C4-2B (cell line): ENCODE results near the gene ZNF609.
"Not testable (repeated sequence)": the region's sequence is repeated elsewhere in the genome, so short reads cannot be mapped to it uniquely, and the experiment has no call there.

ENCODE experiments used
- H3K27ac ChIP-seq: fragments of 450-650 bp; 2 replicates; pipeline ENCODE4 v1.5.1; 2017
- CTCF ChIP-seq: fragments of 450-650 bp; conservative IDR thresholded peaks from 2 replicates; pipeline ENCODE4 v1.5.1; 2017; ENCODE audit warnings: mild to moderate bottlenecking
- ZFX ChIP-seq: fragments of 450-650 bp; IDR thresholded peaks from 2 replicates; pipeline ENCODE4 v1.6.1; 2017

The ZNF609 gene

DNA sequence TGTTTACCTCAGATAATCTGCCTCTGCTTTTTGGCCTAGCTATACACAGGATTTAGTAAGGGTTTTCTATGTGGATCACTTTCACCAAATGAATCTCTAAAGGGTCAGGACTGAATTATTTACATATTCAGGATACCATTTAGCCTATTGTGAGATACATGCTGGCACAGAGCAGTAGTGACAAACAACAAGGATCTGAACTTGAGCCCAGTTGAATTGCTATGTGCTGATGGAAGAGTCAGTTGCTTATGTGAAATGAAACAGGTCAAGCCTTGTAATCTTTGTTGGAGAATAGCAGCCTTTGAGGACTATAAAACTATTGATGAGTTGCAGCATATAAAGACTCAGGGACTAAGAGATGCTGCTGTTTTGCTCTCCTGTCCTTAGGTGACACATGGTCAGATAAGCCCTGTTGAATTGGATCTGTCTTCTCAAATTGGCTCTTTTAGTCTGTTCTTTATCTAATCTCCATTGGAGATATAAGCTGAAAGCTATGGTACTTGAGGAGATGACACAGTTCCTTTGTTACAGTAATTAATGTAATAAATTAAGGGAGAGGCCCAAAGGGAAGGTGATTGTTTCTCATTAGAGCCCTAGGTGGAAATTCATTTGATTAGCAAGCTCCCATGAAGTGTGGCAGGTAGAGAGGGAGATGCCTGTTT lies 30.4 kb downstream of the ZNF609 start:
- TF ChIP-seq ZFX (no peak), CTCF (no peak)
- no peak overlapping the region for H3K27ac ChIP-seq

GRCh38 chr15:64493641-64494040 lies 33.3 kb downstream of the ZNF609 start:
- no peak for TF ChIP-seq CTCF
- no peak for TF ChIP-seq ZFX

DNA sequence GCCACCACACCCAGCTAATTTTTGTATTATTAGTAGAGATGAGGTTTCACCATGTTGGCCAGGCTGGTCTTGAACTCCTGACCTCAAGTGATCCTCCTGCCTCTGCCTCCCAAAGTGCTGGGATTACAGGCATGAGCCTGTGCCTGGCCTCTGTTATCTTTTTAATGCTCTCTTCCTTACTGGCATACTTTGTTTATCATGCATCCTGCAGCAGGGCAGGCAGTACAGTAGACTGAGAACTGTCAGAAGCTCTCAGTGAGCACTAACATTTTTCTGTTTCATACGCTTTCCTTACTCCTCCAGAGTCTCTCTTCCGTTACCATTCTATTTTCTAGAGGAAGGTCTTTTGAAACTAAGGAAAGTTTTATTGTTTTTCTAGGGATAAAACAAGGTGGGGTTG lies 35.6 kb downstream of the ZNF609 start:
- not testable (repeated sequence) for H3K27ac ChIP-seq

More at GRCh38 chr15:64493641-64494040, 33.3 kb downstream of the ZNF609 start:
- H3K27ac ChIP-seq = no peak overlapping the region

- no peak for TF ChIP-seq ZFX
- TF ChIP-seq CTCF = no peak
- H3K27ac ChIP-seq = no peak overlapping the region
These were observed 40.5 kb downstream of the ZNF609 start for GRCh38 chr15:64500695-64501395.

DNA sequence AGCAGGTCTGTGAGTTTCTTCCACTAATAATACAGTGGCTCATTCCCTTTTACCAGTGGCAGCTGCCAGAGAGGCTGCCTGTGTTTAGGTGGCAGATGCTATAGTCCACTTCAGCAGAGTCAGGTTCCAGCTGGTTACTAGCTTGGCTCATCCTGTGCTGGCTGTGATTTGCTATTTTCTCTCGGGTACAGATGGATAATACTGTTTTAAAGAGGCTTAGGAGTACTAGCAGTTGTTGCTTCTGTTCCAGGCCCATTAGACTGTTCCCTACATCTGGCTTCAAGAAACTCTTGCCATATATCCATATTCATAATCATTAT lies 41.0 kb downstream of the ZNF609 start:
- no peak for TF ChIP-seq ZFX
- H3K27ac ChIP-seq = no peak overlapping the region

DNA sequence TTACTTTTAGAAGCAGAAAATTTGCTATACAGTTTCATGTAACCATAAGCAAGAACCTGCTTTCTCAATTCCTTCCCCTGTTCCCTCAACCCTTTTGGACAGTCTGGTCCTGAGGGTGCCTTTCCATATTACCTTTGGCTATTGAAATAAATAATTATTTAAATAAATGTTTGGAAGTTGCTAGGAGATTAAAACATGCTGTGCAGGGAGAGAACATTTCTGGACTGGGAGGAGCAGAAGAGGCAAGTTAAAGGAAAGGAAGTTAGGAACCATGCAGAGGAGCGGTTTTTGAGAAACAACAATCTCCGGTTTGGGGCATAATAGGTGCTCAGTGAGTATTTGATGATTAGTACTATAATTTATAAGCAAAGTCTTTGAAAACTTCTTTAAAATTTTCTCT lies 41.8 kb downstream of the ZNF609 start:
- no peak overlapping the region for H3K27ac ChIP-seq
- no peak for TF ChIP-seq CTCF
- no peak for TF ChIP-seq ZFX

GRCh38 chr15:64502551-64502950 lies 42.2 kb downstream of the ZNF609 start:
- no peak overlapping the region for H3K27ac ChIP-seq
- TF ChIP-seq ZFX (no peak), CTCF (no peak)

GRCh38 chr15:64503197-64503596 lies 42.8 kb downstream of the ZNF609 start:
- no peak for TF ChIP-seq ZFX
- TF ChIP-seq CTCF = no peak
- no peak overlapping the region for H3K27ac ChIP-seq
